GM12891 (cell line): ENCODE measurements around the gene C1GALT1.

Source experiments
- PAX5 ChIP-seq: IDR thresholded peaks from 2 replicates; pipeline ENCODE4 v1.6.1; 2011; ENCODE audit warnings: low read length, moderate library complexity, mild to moderate bottlenecking; ENCODE audit not compliant: insufficient read depth, severe bottlenecking
- POLR2A ChIP-seq: IDR thresholded peaks from 2 replicates; pipeline ENCODE4 v1.6.1; 2011; ENCODE audit warnings: low read depth, low read length, control low read depth
- POLR2AphosphoS5 ChIP-seq: IDR thresholded peaks from 2 replicates; pipeline ENCODE4 v1.6.1; 2011; ENCODE audit warnings: low read depth, low read length, control low read depth
- POU2F2 ChIP-seq: IDR thresholded peaks from 2 replicates; pipeline ENCODE4 v1.6.1; 2011; ENCODE audit warnings: low read depth, mild to moderate bottlenecking, control low read depth, low read length, moderate library complexity
- SPI1 ChIP-seq: IDR thresholded peaks from 2 replicates; pipeline ENCODE4 v1.6.1; 2011; ENCODE audit warnings: low read depth, low read length, control low read depth
- TAF1 ChIP-seq: IDR thresholded peaks from 2 replicates; pipeline ENCODE4 v1.6.1; 2011; ENCODE audit warnings: low read depth, low read length, control low read depth

GRCh38 chr7:7261863-7262262 is 79.5 kb downstream of the C1GALT1 start:
- TF ChIP-seq POLR2AphosphoS5 (no peak), POLR2A (no peak), TAF1 (no peak), SPI1 (no peak), POU2F2 (no peak), PAX5 (no peak)
